Upper lobe of left lung (tissue), 6 donors: ENCODE results near the gene CIB1. TPM values are rescaled to one million over a fixed set of nuclear protein-coding genes. Genes with fewer than 3 reads are reported as not detected.
A peak's percentile ranks its signal among the peaks of the same experiment; 100 is the strongest.

Experiments used
- ATAC-seq, 2 donors: fragments of 200-7000 bp; cut with Tn5 transposase; one replicate each; pipeline ENCODE4 v1.9.1; 2022; ENCODE audit warnings: mild to moderate bottlenecking in 2 of 2, moderate library complexity in 2 of 2; ENCODE audit not compliant: low FRiP score in 2 of 2
- DNase-seq, 2 donors: peaks; one replicate each; pipeline ENCODE4 v3.0.0-alpha.2; 2019 to 2020
- H3K27ac ChIP-seq, 4 donors: fragments of 200-600 bp; sonication (generic); one replicate each; pipeline ENCODE4 v1.5.1; 2016 to 2019
- H3K27me3 ChIP-seq, 4 donors: fragments of 200-600 bp; sonication (generic); one replicate each; pipeline ENCODE4 v1.5.1; 2017 to 2019
- H3K36me3 ChIP-seq, 4 donors: fragments of 200-600 bp; sonication (generic); one replicate each; pipeline ENCODE4 v1.5.1; 2016 to 2019
- H3K4me1 ChIP-seq, 4 donors: fragments of 200-600 bp; sonication (generic); one replicate each; pipeline ENCODE4 v1.5.1; 2018 to 2019
- H3K4me3 ChIP-seq, 4 donors: fragments of 200-600 bp; sonication (generic); one replicate each; pipeline ENCODE4 v1.5.1; 2017 to 2019; ENCODE audit warnings: mild to moderate bottlenecking in 2 of 4, moderate library complexity in 1 of 4
- H3K9me3 ChIP-seq, 4 donors: fragments of 200-600 bp; sonication (generic); one replicate each; pipeline ENCODE4 v1.5.1; 2018 to 2019
- CTCF ChIP-seq, 6 experiments: fragments of 450-650 bp in 4 of 6; fragments of 200-600 bp in 2 of 6; sonication (generic) in 2 of 6; IDR thresholded peaks; one replicate each; pipeline ENCODE4 v1.5.1; 2016 to 2019; ENCODE audit warnings: antibody characterized with exemption in 6 of 6
- EP300 ChIP-seq, 4 donors: sonication (generic); formaldehyde crosslinking; IDR thresholded peaks; one replicate each; pipeline ENCODE4 v1.5.1; 2017; ENCODE audit warnings: antibody characterized with exemption in 4 of 4, control low read depth in 2 of 4
- POLR2A ChIP-seq, 4 donors: fragments of 450-650 bp; IDR thresholded peaks; one replicate each; pipeline ENCODE4 v1.5.1; 2016 to 2017; ENCODE audit warnings: antibody characterized with exemption in 4 of 4, mild to moderate bottlenecking in 2 of 4
- POLR2AphosphoS5 ChIP-seq, 2 donors: sonication (generic); formaldehyde crosslinking; IDR thresholded peaks; one replicate each; pipeline ENCODE4 v1.5.1; 2017; ENCODE audit warnings: antibody characterized with exemption in 2 of 2
- WGBS, 2 donors: methylation state at CpG; one replicate each; pipeline ENCODE4 v1.1.5; 2017 to 2018; 5-methylcytosine and 5-hydroxymethylcytosine counted together
- total RNA-seq, 6 donors: library from RNA; depleted of rRNA in 4 of 6; stranded (reverse); fragments of >200 nt in 4 of 6; gene quantifications; one replicate each; pipeline versions ENCODE4 v1.1.0 to v1.2.1, GENCODE V29; 2016 to 2021
- donor health status: DM: no; HTN: no; CAD: no; lungs with moderate emphysema.
- donor health status: DM: no; HTN: yes; CAD: no; lungs with severe emphysema.

The CIB1 gene
- total RNA-seq, 6 donors from 2014 or later, result 40.9 to 89.6 (median 75.5) TPM

DNA sequence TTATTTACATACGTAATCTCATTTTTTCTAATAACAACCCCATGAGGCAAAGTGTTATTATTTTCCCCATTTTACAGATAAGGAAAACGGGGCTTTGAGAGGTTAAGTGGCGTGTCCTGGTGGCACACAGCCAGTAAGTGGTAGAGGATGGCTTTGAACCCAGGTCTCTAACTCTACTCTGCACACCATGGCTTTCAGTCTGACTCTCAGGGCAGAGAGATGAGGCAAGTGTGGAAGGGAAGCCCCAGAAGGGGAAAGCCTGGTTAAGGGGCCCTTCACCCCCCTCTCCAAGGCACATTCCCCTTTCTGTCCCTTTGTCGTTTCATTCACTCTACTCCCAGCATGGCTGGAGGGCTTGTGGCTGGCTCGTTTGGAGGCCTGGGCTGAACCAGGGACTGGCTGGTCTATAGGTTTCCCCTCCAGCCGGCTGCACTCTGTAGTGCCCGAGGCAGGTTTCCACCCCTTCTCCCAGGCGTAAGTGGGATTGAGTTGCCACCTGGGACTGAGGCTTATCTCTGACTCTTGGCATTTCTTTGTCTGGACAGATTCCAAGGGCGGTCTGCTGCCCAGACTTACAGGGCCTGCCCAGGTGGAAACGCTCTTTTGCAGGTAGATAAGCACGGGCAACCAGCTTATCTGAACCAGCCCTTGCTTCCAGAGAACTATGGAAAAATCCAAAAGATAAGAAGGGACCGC, 20.5 kb downstream of the CIB1 start:
- Histone ChIP-seq H3K36me3 (peaks cover 0 to 22% (median 5%) of the 10 kb centered on the region in 4 donors), H3K4me1 (peaks cover 26 to 52% (median 33%) of the 10 kb centered on the region in 4 donors), H3K27me3 (no peaks in the 10 kb centered on the region), H3K9me3 (no peaks in the 10 kb centered on the region), H3K4me3 (no peak overlapping the region), H3K27ac (peak overlapping the region; percentile 42 to 77 (median 55))
- peak in 1 of 2 donors; percentile 84 for DNase-seq
- ATAC-seq, result peak; percentile 38 to 77
- no peak for TF ChIP-seq POLR2AphosphoS5 (IDR thresholded peaks at IDR 0.05)
- no peak for TF ChIP-seq POLR2A (IDR thresholded peaks at IDR 0.05)
- TF ChIP-seq EP300 (IDR thresholded peaks at IDR 0.05), result no peak
- TF ChIP-seq CTCF (IDR thresholded peaks at IDR 0.05), result no peak
- WGBS, 2 donors, result 56 to 68% methylated on average over 12 of the region's 12 CpGs

DNA sequence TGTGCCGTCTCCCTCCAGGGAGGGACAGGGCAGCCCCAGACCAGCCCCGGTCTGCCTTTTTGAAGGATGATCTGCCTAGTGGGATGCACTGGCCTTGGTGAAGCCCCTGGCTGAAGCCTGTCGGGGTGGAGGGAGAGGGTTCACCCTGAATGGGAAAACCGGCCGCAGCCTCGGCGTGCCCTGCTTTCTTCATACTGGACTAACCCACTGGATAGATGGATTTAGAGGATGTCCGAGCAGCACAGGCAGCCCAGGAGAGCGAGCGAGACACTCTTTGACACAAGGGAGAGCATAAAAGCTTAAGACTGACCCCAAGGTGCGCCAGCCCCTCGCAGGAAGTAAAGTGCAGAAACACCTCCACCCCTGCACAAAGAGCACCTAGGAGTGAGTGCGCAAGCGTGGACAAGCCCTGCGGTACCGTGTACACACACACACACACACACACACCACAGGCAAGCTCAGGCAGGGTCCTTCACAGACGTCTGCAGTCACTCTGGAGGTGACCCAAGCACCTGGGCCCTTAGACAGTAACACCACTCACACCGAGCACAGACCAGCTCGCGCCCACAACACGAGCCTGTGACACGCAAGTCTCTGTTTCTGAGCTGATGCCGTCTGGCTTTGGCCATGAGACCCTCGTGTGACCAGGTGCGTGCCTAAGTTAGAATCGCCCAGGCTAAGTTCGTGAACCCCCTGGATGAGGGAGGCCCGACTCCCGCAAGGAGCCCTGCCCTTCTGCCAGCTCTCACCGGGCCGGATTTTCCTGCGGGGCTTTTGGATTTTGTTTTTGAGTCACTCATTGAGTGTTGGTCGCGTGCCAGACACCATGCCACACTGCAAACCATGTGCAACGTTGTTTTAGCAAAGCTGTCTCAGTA, 21.3 kb downstream of the CIB1 start:
- H3K27ac ChIP-seq, result peak overlapping the region; percentile 51 to 77 (median 58)
- WGBS, 2 donors, result 69 to 73% methylated on average over 30 to 35 of the region's 35 CpGs
- H3K4me1 ChIP-seq, result peaks cover 26 to 52% (median 33%) of the 10 kb centered on the region in 4 donors
- peak in 1 of 2 donors; percentile 54 for DNase-seq
- H3K36me3 ChIP-seq, result peaks cover 0 to 17% (median 2%) of the 10 kb centered on the region in 4 donors
- no peak overlapping the region for H3K4me3 ChIP-seq
- TF ChIP-seq CTCF (IDR thresholded peaks at IDR 0.05) (no peak), EP300 (IDR thresholded peaks at IDR 0.05) (no peak)
- H3K9me3 ChIP-seq, result no peaks in the 10 kb centered on the region
- peak in 1 of 2 donors; percentile 52 for ATAC-seq
- H3K27me3 ChIP-seq, result no peaks in the 10 kb centered on the region

GRCh38 chr15:90211440-90212143, 22.1 kb downstream of the CIB1 start:
- 43 to 59% methylated on average over 4 to 11 of the region's 13 CpGs for WGBS, 2 donors
- TF ChIP-seq POLR2AphosphoS5 (IDR thresholded peaks at IDR 0.05) (no peak), EP300 (IDR thresholded peaks at IDR 0.05) (no peak), POLR2A (IDR thresholded peaks at IDR 0.05) (no peak)
- ATAC-seq (peak; percentile 38 to 75), DNase-seq (peak in 1 of 2 donors; percentile 69)
- H3K9me3 ChIP-seq, result no peaks in the 10 kb centered on the region
- H3K4me3 ChIP-seq, result no peak overlapping the region
- peaks cover 0 to 22% (median 2%) of the 10 kb centered on the region in 4 donors for H3K36me3 ChIP-seq
- peak overlapping the region; percentile 28 to 77 (median 58) for H3K27ac ChIP-seq
- no peaks in the 10 kb centered on the region for H3K27me3 ChIP-seq
- H3K4me1 ChIP-seq, result peaks cover 26 to 52% (median 33%) of the 10 kb centered on the region in 4 donors

GRCh38 chr15:90211009-90211408, 22.7 kb downstream of the CIB1 start:
- DNase-seq (no peak), ATAC-seq (no peak)
- Histone ChIP-seq H3K27ac (peak overlapping the region in 3 of 4 donors; percentile 57 to 77 (median 59)), H3K4me3 (no peak overlapping the region), H3K4me1 (peaks cover 26 to 55% (median 33%) of the 10 kb centered on the region in 4 donors), H3K9me3 (no peaks in the 10 kb centered on the region), H3K27me3 (no peaks in the 10 kb centered on the region), H3K36me3 (peaks cover 3 to 26% (median 3%) of the 10 kb centered on the region in 4 donors)
- WGBS, 2 donors, result 79 to 85% methylated on average over 3 to 9 of the region's 9 CpGs
- TF ChIP-seq CTCF (IDR thresholded peaks at IDR 0.05), result no peak
- TF ChIP-seq POLR2AphosphoS5 (IDR thresholded peaks at IDR 0.05), result no peak
- no peak for TF ChIP-seq EP300 (IDR thresholded peaks at IDR 0.05)
- no peak for TF ChIP-seq POLR2A (IDR thresholded peaks at IDR 0.05)
